OCI-LY3 (cell line): ENCODE data around the gene IGHMBP2.

Experiments used
- H2AFZ ChIP-seq: fragments of 200-600, 300-600 bp; shearing (Covaris generic); 2 replicates; pipeline ENCODE4 v1.6.0; 2014; ENCODE audit warnings: antibody characterized with exemption, low read depth, low read length
- H3K27ac ChIP-seq: fragments of 200-600, 300-600 bp; sonication (generic); 2 replicates; pipeline ENCODE4 v1.5.1; 2014; ENCODE audit warnings: mild to moderate bottlenecking, low read length, moderate library complexity, mixed read lengths
- H3K27me3 ChIP-seq: fragments of 200-600, 300-600 bp; sonication (generic); 2 replicates; pipeline ENCODE4 v1.6.1; 2014; ENCODE audit warnings: low read depth, low read length, mixed read lengths
- H3K36me3 ChIP-seq: fragments of 200-600, 300-600 bp; sonication (generic); replicated peaks from 2 replicates; pipeline ENCODE3; 2014; ENCODE audit warnings: low read depth, low read length, mixed read lengths
- H3K4me1 ChIP-seq: fragments of 300-600, 200-600 bp; sonication (generic); 2 replicates; pipeline ENCODE4 v1.6.1; 2014; ENCODE audit warnings: low read length, mixed read lengths
- H3K4me2 ChIP-seq: fragments of 200-600, 300-600 bp; sonication (generic); 2 replicates; pipeline ENCODE4 v1.6.1; 2014; ENCODE audit warnings: low read length, mixed read lengths
- H3K4me3 ChIP-seq: fragments of 300-600, 200-600 bp; sonication (generic); 2 replicates; pipeline ENCODE4 v1.5.1; 2014; ENCODE audit warnings: antibody characterized with exemption, mild to moderate bottlenecking, low read length, moderate library complexity
- H3K79me2 ChIP-seq: fragments of 300-600, 200-600 bp; shearing (Covaris generic); 2 replicates; pipeline ENCODE4 v1.6.1; 2014; ENCODE audit warnings: mild to moderate bottlenecking, low read length, mixed read lengths
- H3K9ac ChIP-seq: fragments of 300-600, 200-600 bp; shearing (Covaris generic); 2 replicates; pipeline ENCODE4 v1.6.0; 2014; ENCODE audit warnings: mild to moderate bottlenecking, low read length, moderate library complexity
- H3K9me3 ChIP-seq: fragments of 200-600, 300-600 bp; shearing (Covaris generic); 2 replicates; pipeline ENCODE4 v1.6.1; 2014; ENCODE audit warnings: low read length, mixed read lengths; ENCODE audit not compliant: insufficient read depth
- H4K20me1 ChIP-seq: fragments of 200-600, 300-600 bp; sonication (generic); 2 replicates; pipeline ENCODE4 v1.6.1; 2016; ENCODE audit warnings: low read length, mixed read lengths; ENCODE audit not compliant: insufficient read depth
- EZH2phosphoT487 ChIP-seq: fragments of 200-600 bp; shearing (Covaris generic); IDR thresholded peaks from 2 replicates; pipeline ENCODE4 v1.6.1; 2018; ENCODE audit warnings: antibody characterized with exemption, mixed run types, low read depth
- TF ChIP-seq, protein P1 (sequence below): fragments of 200-600, 300-600 bp; sonication (generic); IDR thresholded peaks from 2 replicates; pipeline ENCODE4 v1.5.1; 2014; ENCODE audit warnings: antibody characterized with exemption, low read length, low read depth

IGHMBP2 gene

DNA sequence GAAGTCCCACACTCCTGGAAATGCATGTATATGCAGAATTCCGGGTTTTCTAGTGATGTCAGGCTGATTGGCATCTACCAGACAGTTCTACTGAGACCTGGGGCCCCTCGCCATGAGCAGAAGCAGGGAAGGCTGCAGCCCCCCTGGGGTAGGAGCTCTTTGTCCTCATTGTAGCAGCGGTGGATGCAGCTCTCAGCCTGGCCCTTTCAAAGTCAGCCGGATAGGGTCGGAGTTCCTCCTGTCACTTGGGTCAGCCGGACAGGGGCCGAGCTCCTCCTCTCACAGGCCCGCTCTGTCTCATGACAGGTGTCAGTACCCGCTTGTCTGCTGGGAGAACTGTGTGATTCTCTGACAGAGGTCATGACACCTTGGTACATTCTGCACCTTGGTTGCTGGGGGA lies 47.1 kb downstream of the IGHMBP2 start:
- no peak overlapping the region for H3K27ac ChIP-seq
- H3K4me1 ChIP-seq = no peaks in the 10 kb centered on the region

DNA sequence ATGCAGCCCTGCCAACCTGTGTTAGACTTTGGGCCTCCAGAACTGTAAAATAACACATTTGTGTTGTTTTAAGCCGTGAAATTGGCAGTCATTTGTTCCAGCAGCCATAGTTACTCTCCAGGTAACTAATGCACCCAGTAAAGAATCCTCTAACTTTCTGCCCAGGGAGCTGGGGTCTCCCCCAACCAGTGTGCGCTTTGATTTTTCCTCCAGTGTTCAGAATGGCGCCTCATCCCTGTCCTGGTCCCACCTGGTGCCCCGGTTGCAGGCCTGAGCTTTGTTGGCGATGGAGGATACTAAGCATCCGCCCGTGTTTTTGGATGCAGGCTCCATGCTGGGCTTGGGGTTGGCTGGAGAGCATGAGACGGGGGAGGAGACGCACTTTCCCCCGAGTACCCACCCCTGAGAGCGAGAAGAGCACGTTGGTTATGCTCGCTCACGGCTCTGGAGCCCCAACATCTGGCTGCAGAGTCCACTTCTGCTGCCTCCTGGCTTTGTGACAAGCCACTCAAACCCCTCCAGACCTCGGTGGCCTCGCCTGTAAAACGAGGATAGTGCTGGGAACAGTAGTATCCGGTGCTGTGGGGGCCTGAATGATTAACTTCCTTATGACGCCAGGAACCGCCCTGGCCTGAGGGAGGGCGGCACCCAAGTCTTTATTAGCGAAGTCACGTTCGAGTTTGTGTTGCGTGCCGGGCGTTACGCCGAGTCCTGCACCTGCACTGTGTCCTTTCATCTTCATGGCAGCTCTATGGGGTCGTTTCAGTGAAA lies 51.3 kb downstream of the IGHMBP2 start:
- H3K9ac ChIP-seq = no peak overlapping the region
- H3K27me3 ChIP-seq = no peaks in the 10 kb centered on the region
- no peak overlapping the region for H3K4me2 ChIP-seq
- no peak overlapping the region for H3K27ac ChIP-seq
- H3K9me3 ChIP-seq = no peaks in the 10 kb centered on the region
- no peaks in the 10 kb centered on the region for H3K79me2 ChIP-seq
- TF ChIP-seq, protein P1, sequence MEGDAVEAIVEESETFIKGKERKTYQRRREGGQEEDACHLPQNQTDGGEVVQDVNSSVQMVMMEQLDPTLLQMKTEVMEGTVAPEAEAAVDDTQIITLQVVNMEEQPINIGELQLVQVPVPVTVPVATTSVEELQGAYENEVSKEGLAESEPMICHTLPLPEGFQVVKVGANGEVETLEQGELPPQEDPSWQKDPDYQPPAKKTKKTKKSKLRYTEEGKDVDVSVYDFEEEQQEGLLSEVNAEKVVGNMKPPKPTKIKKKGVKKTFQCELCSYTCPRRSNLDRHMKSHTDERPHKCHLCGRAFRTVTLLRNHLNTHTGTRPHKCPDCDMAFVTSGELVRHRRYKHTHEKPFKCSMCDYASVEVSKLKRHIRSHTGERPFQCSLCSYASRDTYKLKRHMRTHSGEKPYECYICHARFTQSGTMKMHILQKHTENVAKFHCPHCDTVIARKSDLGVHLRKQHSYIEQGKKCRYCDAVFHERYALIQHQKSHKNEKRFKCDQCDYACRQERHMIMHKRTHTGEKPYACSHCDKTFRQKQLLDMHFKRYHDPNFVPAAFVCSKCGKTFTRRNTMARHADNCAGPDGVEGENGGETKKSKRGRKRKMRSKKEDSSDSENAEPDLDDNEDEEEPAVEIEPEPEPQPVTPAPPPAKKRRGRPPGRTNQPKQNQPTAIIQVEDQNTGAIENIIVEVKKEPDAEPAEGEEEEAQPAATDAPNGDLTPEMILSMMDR = no peak
- no peak for TF ChIP-seq EZH2phosphoT487
- no peak overlapping the region for H3K4me3 ChIP-seq
- no peaks in the 10 kb centered on the region for H4K20me1 ChIP-seq
- no peaks in the 10 kb centered on the region for H3K36me3 ChIP-seq
- H2AFZ ChIP-seq = no peak overlapping the region
- H3K4me1 ChIP-seq = no peaks in the 10 kb centered on the region

More for the DNA sequence above, 47.1 kb downstream of the IGHMBP2 start:
- no peak overlapping the region for H3K9ac ChIP-seq
- no peak overlapping the region for H3K4me2 ChIP-seq
- no peaks in the 10 kb centered on the region for H3K9me3 ChIP-seq
- H3K4me3 ChIP-seq = no peak overlapping the region
- H3K36me3 ChIP-seq = no peaks in the 10 kb centered on the region
- no peaks in the 10 kb centered on the region for H4K20me1 ChIP-seq
- H2AFZ ChIP-seq = no peak overlapping the region
- H3K79me2 ChIP-seq = no peaks in the 10 kb centered on the region
- no peaks in the 10 kb centered on the region for H3K27me3 ChIP-seq
- TF ChIP-seq, protein P1 = no peak
- no peak for TF ChIP-seq EZH2phosphoT487

DNA sequence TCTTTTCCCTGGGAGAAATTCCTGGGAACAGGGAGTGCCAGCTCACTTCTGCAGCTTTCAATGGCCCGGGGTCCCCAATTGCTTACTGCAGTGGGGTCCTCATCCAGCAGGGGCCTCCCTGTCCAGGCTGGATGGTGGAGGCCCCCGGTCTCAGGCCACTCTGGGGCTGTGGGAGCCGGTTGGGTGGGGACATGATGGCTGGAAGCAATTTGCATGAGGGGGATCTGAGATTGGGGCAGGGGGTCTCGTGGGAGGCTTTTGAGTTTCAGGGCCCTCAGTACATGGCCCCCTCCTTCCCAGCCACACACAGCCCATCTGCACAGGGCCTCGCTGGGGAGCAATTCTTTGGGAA lies 51.9 kb downstream of the IGHMBP2 start:
- H3K9ac ChIP-seq = no peak overlapping the region
- no peaks in the 10 kb centered on the region for H3K36me3 ChIP-seq
- H3K27ac ChIP-seq = no peak overlapping the region
- no peaks in the 10 kb centered on the region for H3K27me3 ChIP-seq
- no peaks in the 10 kb centered on the region for H4K20me1 ChIP-seq
- H3K4me1 ChIP-seq = no peaks in the 10 kb centered on the region
- H3K79me2 ChIP-seq = no peaks in the 10 kb centered on the region
- no peak for TF ChIP-seq EZH2phosphoT487
- TF ChIP-seq, protein P1 = no peak
- no peak overlapping the region for H2AFZ ChIP-seq
- no peak overlapping the region for H3K4me2 ChIP-seq
- no peaks in the 10 kb centered on the region for H3K9me3 ChIP-seq
- no peak overlapping the region for H3K4me3 ChIP-seq

DNA sequence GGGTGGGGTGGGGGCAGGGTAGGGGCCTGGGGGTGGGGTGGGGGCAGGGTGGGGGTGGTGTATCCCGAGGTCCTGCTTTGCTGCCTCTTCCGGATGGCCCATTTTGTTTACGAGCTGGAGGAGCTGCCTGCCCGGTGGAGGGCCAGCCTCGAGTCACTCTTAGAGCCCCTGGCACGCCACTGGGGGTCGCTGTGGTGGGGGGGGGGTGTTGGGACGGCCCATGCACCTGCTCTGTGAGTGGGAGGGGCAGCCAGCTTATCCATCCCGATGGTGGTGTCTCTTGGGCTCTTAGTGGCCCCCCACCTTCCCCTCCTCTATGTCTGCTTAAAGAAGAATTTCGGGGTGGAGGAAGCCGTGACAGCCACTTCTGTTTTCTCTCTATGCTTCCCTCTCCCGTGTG lies 52.5 kb downstream of the IGHMBP2 start:
- H3K9me3 ChIP-seq = no peaks in the 10 kb centered on the region
- H4K20me1 ChIP-seq = no peaks in the 10 kb centered on the region
- H3K36me3 ChIP-seq = no peaks in the 10 kb centered on the region
- TF ChIP-seq, protein P1 = 0 out of 2 replicates have a peak, but pooled peaks have one; percentile 25
- no peak for TF ChIP-seq EZH2phosphoT487
- no peaks in the 10 kb centered on the region for H3K79me2 ChIP-seq
- H3K27ac ChIP-seq = no peak overlapping the region
- H3K4me3 ChIP-seq = no peak overlapping the region
- no peaks in the 10 kb centered on the region for H3K4me1 ChIP-seq
- no peaks in the 10 kb centered on the region for H3K27me3 ChIP-seq
- H3K9ac ChIP-seq = no peak overlapping the region
- H3K4me2 ChIP-seq = no peak overlapping the region
- H2AFZ ChIP-seq = no peak overlapping the region
